ENCODE results near the gene STXBP2.

DNA sequence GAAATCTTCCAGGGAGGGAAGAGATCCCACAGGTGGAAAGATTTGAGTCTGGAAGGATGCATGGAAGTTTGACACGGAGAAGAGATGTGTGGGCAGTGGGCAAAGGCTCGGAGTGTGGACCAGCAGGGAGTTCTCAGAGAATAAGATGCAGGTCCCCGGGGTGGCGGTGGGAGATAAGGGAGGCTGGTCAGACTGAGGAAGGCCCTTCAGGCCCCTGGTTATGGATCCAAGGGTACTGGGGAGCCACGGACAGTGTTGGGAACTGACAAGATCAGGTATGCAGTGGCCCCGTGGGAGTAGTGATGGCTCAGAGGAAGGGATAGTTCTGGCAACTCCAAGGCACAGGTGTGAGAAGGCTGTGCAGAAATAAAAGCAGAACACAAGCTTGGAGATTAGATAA, 38.7 kb upstream of the STXBP2 start:
- no peak for TF ChIP-seq TAF1 (IDR thresholded peaks at IDR 0.05; ENCODE audit: borderline replicate concordance, low read depth, low read length)
- TF ChIP-seq POLR2A (IDR thresholded peaks at IDR 0.05; ENCODE audit: low read depth, low read length) = no peak
